Measurements from ENCODE around the gene SARM1. TPM values are rescaled to one million over a fixed set of nuclear protein-coding genes. Genes with fewer than 3 reads are reported as not detected.

Gene SARM1
- total RNA-seq, 1 experiment from 2014 or later, result 32.8 TPM

DNA sequence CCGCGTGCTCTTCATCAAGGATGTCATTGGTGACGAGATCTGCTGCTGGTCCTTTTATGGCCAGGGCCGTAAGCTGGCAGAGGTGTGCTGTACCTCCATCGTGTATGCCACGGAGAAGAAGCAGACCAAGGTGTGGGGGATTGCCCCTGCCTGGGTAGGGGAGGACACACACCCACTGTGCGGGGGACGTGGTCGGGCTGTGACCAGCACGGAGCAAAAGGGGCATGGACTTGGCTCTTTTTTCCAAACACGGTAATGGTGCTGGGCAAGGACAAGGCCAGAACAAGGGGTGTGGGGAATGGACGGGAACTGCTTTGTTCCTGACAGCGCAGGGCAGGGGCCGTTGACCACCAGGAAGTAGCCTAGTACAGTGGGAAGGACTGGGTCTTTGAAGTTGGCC is 29.2 kb upstream of the SARM1 start:
- peaks cover 19% of the 10 kb centered on the region for H3K36me3 ChIP-seq (ENCODE audit: control insufficient read depth, insufficient read depth, low read length)
- peaks cover 90% of the 10 kb centered on the region for H3K36me3 Mint-ChIP-seq (ENCODE audit: insufficient read depth, unreplicated experiment)
- intact Hi-C loops (cut with micrococcal nuclease; ENCODE audit: unreplicated experiment), result no loop called here

DNA sequence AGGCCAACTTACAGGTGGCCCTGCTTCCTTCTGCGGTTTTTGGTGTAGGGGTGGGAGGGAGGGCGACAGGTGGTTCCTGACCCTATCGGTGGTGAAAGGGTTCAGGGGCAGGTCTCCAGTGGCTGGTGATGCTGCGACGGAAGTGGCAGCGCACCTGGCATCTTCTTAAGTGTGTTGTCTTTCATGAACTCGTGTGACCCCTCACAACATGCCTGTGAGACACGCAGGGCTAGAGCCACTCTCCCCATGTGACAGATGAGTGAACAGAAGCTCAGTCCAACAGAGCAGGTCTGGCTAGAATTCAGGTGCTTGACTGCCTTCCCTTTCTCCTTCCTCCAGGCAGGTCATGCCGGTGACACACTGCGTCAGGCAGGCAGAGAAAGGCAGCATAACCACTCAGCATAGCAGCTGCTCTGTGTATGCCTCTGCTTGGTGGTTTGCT is 28.0 kb upstream of the SARM1 start:
- Mint-ChIP-seq H3K4me1 (ENCODE audit: low read depth, unreplicated experiment) (peaks cover 8% of the 10 kb centered on the region), H3K27ac (ENCODE audit: unreplicated experiment) (no peak overlapping the region), H3K4me3 (ENCODE audit: unreplicated experiment) (no peak overlapping the region), H3K9me3 (ENCODE audit: unreplicated experiment) (no peaks in the 10 kb centered on the region), H3K36me3 (ENCODE audit: insufficient read depth, unreplicated experiment) (peaks cover 90% of the 10 kb centered on the region), H3K27me3 (ENCODE audit: insufficient read depth, unreplicated experiment) (no peaks in the 10 kb centered on the region)
- H3K9me3 ChIP-seq, result no peaks in the 10 kb centered on the region
- intact Hi-C loops (cut with micrococcal nuclease; ENCODE audit: unreplicated experiment), result no loop called here
- BruUV-seq (replicated peaks), result no TSS peak
- TF ChIP-seq, protein P1, sequence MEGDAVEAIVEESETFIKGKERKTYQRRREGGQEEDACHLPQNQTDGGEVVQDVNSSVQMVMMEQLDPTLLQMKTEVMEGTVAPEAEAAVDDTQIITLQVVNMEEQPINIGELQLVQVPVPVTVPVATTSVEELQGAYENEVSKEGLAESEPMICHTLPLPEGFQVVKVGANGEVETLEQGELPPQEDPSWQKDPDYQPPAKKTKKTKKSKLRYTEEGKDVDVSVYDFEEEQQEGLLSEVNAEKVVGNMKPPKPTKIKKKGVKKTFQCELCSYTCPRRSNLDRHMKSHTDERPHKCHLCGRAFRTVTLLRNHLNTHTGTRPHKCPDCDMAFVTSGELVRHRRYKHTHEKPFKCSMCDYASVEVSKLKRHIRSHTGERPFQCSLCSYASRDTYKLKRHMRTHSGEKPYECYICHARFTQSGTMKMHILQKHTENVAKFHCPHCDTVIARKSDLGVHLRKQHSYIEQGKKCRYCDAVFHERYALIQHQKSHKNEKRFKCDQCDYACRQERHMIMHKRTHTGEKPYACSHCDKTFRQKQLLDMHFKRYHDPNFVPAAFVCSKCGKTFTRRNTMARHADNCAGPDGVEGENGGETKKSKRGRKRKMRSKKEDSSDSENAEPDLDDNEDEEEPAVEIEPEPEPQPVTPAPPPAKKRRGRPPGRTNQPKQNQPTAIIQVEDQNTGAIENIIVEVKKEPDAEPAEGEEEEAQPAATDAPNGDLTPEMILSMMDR (IDR thresholded peaks at IDR 0.05; ENCODE audit: insufficient read depth in 1 of 2, low read depth in 1 of 2, low read length in 1 of 2, severe bottlenecking in 1 of 2, unreplicated experiment in 1 of 2), result no peak
- no peaks in the 10 kb centered on the region for H3K27me3 ChIP-seq (replicated peaks; ENCODE audit: control insufficient read depth, insufficient read depth, low read length)
- ChIA-PET CTCF (interaction anchor here (0.5 to 1.2 kb wide), 5 partner anchors 8 to 123 kb away, joined by 3 to 5 read pairs (median 3); partner anchors contain the start of genes IFT20 and TNFAIP1), POLR2A (interaction anchor here (0.9 to 1.3 kb wide), 2 partner anchors 8 to 14 kb away, joined by 5 to 11 read pairs; partner anchors contain the start of genes IFT20, POLDIP2 and TNFAIP1)
- peaks cover 24% of the 10 kb centered on the region for H3K36me3 ChIP-seq (ENCODE audit: control insufficient read depth, insufficient read depth, low read length)
- H3K4me3 ChIP-seq (ENCODE audit: low read depth, low read length), result no peak overlapping the region
- peak in 1 of 2 experiments; percentile 52 for DNase-seq
- peaks cover 22% of the 10 kb centered on the region for H3K4me1 ChIP-seq

More for the DNA sequence above, 29.2 kb upstream of the SARM1 start:
- Mint-ChIP-seq H3K27ac (ENCODE audit: unreplicated experiment) (peak overlapping the region; percentile 21), H3K27me3 (ENCODE audit: insufficient read depth, unreplicated experiment) (no peaks in the 10 kb centered on the region), H3K4me1 (ENCODE audit: low read depth, unreplicated experiment) (peaks cover 15% of the 10 kb centered on the region), H3K9me3 (ENCODE audit: unreplicated experiment) (no peaks in the 10 kb centered on the region), H3K4me3 (ENCODE audit: unreplicated experiment) (no peak overlapping the region)
- Histone ChIP-seq H3K9me3 (no peaks in the 10 kb centered on the region), H3K27me3 (replicated peaks; ENCODE audit: control insufficient read depth, insufficient read depth, low read length) (no peaks in the 10 kb centered on the region), H3K4me1 (peaks cover 25% of the 10 kb centered on the region), H3K4me3 (ENCODE audit: low read depth, low read length) (no peak overlapping the region)
- DNase-seq, result no peak
- CTCF ChIA-PET, result no interaction called here
- BruUV-seq (replicated peaks), result no TSS peak
- POLR2A ChIA-PET, result interaction anchor here (0.6 kb wide), 1 partner anchor 95 kb away, joined by 3 read pairs; no protein-coding TSS in a partner anchor
- TF ChIP-seq, protein P1 (IDR thresholded peaks at IDR 0.05; ENCODE audit: insufficient read depth in 1 of 2, low read depth in 1 of 2, low read length in 1 of 2, severe bottlenecking in 1 of 2, unreplicated experiment in 1 of 2), result no peak

DNA sequence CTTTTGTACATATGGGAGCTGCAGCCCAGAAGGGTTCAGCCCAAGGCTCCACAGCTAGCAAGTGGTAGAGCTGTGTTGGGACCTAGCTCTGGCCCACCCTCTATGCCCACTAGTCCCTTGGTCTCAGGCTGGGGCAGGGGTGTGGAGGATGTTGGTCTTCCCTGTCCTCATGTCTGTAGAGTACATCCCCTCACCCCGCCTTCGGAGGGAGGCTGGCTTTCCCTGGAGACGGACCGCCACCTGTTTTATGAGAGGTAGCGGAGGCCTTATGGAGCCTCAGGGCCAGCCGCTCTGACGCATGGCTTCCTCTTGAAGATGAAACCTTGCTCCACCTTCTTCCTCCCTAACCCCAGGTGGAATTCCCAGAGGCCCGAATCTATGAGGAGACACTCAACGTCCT is 27.5 kb upstream of the SARM1 start:
- DNase-seq, result peak in 1 of 2 experiments; percentile 56
- Histone ChIP-seq H3K36me3 (ENCODE audit: control insufficient read depth, insufficient read depth, low read length) (peaks cover 28% of the 10 kb centered on the region), H3K4me1 (peaks cover 22% of the 10 kb centered on the region), H3K27me3 (replicated peaks; ENCODE audit: control insufficient read depth, insufficient read depth, low read length) (no peaks in the 10 kb centered on the region), H3K9me3 (no peaks in the 10 kb centered on the region), H3K4me3 (ENCODE audit: low read depth, low read length) (no peak overlapping the region)
- ChIA-PET CTCF (interaction anchor here (0.5 to 1.2 kb wide), 4 partner anchors 8 to 73 kb away, joined by 3 to 5 read pairs (median 3); partner anchors contain the start of genes IFT20 and TNFAIP1), POLR2A (interaction anchor here (0.9 to 1.3 kb wide), 2 partner anchors 8 to 13 kb away, joined by 5 to 11 read pairs; partner anchors contain the start of genes IFT20, POLDIP2 and TNFAIP1)
- TF ChIP-seq, protein P1 (IDR thresholded peaks at IDR 0.05; ENCODE audit: insufficient read depth in 1 of 2, low read depth in 1 of 2, low read length in 1 of 2, severe bottlenecking in 1 of 2, unreplicated experiment in 1 of 2), result no peak
- intact Hi-C loops (cut with micrococcal nuclease; ENCODE audit: unreplicated experiment), result no loop called here
- Mint-ChIP-seq H3K27me3 (ENCODE audit: insufficient read depth, unreplicated experiment) (no peaks in the 10 kb centered on the region), H3K27ac (ENCODE audit: unreplicated experiment) (no peak overlapping the region), H3K36me3 (ENCODE audit: insufficient read depth, unreplicated experiment) (peaks cover 91% of the 10 kb centered on the region), H3K4me1 (ENCODE audit: low read depth, unreplicated experiment) (peaks cover 8% of the 10 kb centered on the region), H3K4me3 (ENCODE audit: unreplicated experiment) (no peak overlapping the region), H3K9me3 (ENCODE audit: unreplicated experiment) (no peaks in the 10 kb centered on the region)
- BruUV-seq (replicated peaks), result no TSS peak
